Stimulated activated CD4-positive, alpha-beta T cell treated with anti-CD3 and anti-CD28 coated beads, TNF-alpha, amount 100 ng/mL, for 4 hours (primary cell): ENCODE data around the gene DIPK1C.

Source experiments
- DNase-seq, 3 experiments: peaks; one replicate each; pipeline ENCODE4 v3.0.0-alpha.2; 2020; ENCODE audit warnings: low read depth in 3 of 3

Gene DIPK1C

DNA sequence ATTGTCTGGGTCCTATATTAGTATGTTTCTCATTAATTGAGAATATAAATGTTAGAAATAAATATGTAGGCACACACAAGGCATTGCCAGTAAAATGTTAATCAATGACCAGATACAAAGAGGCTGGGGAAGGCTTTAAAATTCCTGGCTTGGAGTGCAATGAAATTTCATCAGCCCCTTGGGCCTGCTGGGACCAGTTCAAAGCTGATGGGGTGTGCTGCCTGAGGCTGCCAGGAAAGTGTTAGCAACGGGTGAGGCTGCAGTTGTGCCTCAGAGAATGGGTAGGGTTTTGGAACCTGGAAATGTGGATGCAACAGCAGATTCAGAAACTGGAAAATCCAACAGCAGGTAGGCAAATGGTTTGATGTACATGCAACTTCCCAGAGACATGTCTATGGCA lies 68.9 kb downstream of the DIPK1C start:
- DNase-seq, result no peak

DNA sequence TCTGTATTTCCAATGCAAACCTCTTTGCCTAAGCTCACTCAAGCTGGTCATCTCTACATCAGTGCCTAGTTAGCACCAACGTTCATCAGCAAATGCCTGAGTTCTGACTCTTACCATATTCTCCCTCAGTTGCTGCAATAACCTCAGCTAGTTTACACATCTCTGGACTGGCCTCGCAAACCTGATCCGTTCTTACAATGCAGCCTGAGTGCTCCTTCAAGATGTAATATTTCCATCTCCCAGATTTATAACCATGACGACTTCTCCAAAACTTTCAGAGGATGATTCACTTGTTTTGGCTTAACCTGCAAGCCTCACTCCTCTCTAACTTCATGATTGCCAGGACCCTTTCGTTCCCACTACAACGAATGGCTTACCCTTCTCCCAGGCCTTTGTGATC lies 69.7 kb downstream of the DIPK1C start:
- no peak for DNase-seq
